CD1c-positive myeloid dendritic cell (primary cell): ENCODE results near the gene TUBB4B.

Source experiments
- DNase-seq: peaks from one replicate; pipeline ENCODE4 v3.0.0-alpha.2; 2016; ENCODE audit errors: extremely low spot score

Gene TUBB4B

DNA sequence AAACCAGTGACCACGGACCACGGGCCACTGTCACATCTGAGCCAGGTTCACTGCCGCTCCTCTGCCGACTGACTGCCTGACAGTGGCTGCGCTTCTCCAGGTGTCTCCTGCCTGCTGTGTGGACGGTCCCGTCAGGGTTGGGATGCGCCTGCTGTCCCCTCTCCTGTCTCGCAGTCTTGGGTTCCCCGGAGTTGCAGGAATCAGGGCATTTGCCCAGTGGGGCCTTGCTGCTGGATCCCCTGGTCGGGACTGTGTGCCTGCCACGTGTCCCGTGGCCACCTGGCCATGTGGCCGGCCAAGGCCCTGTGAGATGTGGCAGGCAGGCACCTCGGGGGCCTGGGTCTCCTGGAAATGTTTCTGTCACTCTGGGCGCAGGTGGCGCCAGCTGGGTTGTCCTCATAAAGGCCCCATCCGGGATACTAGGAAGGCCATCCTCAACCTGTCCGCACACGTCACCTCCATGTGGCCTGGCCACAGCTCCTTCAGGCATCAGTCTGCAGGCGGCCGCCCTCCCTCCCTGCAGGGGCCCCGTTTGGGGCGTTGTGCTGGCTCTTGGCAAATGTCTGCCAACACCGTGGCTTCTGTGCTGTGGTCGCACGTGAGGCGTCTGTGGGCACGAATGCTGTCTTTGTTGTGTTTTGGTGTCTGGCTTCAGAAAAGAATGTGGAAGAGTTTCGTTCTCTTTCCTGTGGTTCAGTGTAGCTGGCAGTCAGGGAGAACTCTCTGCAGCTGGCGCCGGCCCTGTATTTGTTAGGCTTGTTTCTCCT, 30.0 kb downstream of the TUBB4B start:
- DNase-seq: no peak

DNA sequence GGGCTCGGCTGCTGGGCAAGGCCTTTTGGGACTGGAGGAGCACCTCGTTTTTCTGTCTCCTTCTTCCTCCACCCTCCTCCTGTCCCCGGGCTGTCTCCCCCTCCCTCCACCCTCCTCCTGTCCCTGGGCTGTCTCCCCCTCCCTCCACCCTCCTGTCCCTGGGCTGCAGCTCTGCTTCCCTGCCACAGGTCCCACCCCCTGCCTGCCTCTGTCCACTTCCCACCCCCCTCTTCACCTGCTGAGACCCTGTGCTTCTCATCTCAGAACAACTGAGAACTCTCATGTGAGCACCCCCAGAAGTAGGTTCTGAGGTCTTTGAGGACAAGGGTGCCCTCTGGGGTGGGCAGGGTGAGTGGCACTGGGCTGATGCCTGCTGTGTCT, 30.6 kb downstream of the TUBB4B start:
- no peak for DNase-seq

DNA sequence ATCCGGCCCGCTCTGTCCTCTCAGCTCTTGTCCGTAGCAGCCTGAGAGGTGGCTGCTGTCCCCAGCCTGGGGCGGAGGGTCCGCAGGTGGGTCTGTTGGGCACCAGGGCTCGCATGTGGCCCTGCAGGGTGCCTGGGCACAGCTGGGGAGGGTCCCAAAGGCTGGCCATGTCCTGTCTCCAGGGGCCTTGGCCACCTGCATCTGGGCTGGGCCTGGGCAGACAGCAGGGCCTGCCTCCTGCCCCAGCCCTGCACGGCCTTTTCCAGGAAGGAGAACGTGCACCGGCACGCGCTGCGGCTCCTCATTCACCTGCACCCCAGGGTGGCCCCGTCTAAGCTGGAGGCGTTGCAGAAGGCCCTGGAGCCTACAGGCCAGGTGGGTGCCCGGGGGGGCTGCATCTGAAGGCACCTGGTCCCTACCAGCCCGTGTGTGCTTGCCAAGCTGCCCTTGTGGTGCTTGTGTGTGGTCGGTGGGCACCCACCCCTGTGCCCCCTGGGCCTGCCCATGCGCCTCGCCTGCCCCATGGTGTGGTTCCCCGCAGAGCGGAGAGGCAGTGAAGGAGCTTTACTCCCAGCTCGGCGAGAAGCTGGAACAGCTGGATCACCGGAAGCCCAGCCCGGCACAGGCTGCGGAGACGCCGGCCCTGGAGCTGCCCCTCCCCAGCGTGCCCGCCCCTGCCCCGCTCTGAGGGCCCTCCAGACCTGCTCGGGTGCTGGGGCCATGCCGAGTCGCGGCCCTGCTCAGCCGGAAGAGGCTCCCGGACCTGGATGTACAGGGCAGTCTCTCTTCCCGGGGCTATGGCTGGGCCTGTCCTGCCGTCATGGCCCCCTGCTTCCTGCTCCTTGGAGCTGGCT, 31.4 kb downstream of the TUBB4B start:
- DNase-seq: no peak

DNA sequence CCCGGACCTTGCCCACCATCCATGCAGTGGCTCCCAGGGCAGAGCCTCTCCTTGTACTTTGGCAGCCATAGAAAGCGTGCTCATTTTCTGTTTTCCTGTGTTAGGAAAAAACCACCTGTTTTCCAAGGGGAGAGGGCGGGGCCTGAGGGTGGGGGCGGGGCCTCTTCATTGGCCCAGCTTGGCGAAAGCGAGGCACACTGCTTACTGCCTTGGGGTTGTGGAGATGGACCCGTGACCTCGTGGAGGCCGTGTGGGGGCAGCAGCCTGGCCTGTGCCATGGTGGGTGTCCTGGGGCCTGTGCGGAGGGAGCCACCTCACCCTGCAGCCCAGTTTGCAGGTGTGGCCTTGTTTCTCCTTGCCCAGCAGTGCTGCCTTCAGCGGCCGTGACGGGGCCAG, 32.0 kb downstream of the TUBB4B start:
- DNase-seq: no peak

DNA sequence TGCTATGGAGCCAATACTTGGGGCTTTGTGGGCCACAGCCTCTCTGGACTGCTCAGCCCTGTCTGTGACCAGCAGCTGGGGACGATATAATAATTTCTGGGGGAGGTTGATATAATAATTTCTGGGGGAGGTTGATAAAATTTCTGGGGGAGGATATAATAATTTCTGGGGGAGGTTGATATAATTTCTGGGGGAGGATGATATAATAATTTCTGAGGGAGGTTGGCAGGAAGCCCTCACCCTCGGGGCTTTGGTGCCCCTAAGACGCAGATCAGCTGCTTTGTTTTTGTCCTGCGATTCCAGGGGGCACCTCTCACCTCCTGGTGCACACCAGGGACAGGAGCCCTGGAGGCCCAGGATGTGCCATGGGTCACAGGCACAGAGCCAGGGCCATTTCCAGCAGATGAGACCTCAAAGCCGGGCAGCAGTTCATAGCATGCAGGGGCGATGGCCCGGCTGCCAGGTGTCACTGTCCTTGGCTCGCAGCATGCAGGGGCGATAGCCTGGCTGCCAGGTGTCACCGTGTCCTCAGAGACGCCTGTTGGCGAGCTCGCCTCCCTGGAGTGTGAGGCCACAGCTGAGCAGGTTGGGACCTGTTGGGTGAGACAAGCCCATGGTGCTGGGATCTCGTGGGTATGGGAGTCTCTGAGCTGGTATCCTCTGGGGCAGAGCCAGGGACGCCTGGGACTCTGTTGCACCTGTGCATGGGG, 32.7 kb downstream of the TUBB4B start:
- DNase-seq: no peak

DNA sequence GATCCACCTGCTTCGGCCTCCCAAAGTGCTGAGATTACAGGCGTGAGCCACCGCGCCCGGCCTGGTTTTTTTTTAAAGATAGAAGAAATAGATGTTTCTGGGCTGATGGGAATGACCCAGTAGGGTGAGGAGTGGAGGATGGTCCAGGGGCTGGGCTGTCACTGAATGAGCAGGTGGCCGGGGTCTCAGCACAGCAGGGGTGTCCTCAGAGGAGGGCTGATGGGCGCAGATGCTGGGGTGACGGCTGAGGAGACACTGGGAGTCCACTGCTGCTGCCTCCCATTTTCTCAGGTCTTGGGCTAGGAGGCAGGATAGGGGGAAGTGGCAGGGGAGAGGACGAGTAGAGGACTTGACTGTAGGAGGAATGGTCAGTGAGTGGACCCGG, 34.1 kb downstream of the TUBB4B start:
- DNase-seq: no peak

DNA sequence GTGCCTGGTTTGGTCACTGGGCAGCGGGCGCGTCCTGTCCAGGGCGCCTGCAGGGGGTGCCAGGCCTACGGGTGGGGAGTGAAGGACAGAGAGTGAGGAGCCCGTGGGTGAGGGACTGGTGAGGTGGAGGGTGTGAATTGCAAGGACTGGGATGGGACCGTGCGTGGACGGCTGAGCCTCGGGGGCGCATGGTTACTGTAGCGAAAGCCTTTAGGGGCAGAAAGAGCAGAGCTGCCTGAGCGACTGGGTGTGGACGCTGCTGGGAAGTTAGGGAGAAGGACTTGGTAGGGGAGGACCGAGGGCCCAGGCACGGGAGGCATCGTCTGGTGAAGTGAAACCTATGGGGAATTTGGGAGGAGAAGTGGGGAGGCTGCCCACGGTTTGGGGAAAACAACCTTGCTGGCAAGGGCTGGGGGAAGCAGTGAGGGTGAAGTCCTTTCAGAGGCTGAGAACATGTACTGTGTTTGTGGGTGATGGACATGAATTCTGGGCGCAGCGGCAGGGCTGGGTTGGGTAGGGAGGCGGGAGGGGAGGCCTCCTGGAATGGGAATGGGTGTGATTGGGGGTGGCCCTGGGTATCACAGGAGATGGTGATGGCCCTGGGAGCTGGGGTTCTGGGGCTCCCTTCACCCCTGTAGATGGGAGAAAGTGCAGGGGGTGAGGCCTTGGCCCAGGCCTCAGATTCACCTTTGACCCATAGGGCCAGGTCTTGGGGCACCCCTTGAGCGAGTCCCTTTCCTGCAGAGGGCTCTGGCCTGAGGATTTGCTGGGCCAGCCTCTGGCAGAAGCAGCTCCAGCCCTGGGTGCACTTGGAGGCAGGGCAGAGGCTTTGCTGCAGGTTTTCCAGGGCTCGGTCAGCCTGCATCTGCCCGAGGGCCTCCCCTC, 34.7 kb downstream of the TUBB4B start:
- peak; percentile 45 for DNase-seq

DNA sequence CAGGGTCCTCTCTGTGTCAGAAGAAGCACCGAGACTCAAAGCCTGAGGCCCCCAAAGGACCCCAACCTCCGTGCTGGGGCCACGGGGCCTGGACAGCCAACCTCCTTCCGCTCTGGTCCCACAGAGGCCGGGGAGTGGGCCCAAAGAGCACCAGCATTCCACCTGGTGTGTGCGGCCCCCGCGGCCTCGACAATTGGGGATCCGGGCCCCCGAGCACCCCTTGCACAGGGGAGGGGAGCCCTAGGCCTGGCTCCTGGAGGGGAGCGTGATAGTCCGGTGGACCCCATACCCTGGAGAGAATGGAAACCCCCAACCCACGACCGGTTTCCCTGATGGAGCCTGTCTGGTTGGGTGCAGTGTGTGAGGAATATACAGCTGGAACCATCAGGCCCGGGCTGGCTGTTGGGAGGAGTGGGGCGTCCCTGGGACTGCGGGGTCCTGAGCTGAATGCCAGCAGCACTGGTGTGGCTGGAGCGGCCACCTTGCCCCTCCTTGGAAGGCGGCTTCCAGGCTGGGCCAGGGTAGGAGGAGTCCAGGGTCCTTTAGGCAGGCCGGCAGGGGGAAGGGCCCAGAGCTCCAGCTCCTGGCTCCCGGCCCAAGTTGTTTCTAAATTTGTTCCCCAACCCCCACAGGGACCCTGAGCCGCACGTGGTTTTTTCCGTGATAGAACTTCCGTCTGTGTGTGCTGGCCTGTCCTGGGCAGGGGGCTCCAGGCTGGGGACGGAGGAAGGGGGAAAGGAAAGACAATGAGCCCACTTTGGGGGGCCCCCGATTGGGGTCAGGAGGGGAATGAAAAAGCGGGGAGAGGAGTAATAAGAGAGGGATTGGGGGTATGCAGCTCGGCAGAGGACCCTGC, 35.6 kb downstream of the TUBB4B start:
- DNase-seq: peak; percentile 31

DNA sequence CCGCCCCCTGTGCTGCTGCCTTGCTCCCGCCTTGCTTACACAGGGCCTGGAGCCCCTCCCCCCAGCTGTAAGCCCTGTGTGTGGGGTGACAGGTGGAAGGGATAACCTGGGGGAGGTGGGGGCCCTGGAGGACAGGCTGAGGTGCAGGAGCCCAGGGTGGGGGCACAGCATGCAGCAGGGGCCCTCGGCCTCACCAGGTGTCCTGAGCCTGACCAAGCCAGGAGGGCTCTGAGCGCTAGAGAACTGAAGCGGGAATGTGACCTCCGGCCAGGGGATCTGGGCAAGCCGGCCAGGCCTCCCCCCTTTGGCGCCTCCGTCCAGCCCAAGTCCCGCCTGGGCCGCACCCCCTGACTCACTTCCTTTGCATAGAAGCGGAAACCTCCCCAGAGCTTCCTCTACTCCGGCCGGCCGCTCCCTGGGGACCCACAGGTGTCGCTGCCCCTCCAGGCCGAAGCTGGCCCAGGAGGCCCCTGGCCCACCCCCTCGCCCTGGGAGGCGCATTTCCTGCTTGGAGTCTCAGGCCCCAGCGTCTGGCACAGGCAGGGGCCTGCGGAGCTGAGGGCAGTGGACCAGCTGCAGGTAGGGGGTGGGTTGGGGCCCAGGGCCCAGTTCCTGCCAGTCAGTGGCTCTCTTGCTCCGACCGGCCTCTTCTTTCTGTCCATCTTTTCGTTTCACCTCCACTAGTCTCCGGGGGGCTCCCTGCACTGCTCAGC, 36.4 kb downstream of the TUBB4B start, which contains the start of gene TOR4A:
TSS of gene TOR4A (plus strand) at position 398 of the 713 bp plus-strand sequence. CDS start 964 bp downstream, outside the sequence.
- peak; percentile 89 for DNase-seq

DNA sequence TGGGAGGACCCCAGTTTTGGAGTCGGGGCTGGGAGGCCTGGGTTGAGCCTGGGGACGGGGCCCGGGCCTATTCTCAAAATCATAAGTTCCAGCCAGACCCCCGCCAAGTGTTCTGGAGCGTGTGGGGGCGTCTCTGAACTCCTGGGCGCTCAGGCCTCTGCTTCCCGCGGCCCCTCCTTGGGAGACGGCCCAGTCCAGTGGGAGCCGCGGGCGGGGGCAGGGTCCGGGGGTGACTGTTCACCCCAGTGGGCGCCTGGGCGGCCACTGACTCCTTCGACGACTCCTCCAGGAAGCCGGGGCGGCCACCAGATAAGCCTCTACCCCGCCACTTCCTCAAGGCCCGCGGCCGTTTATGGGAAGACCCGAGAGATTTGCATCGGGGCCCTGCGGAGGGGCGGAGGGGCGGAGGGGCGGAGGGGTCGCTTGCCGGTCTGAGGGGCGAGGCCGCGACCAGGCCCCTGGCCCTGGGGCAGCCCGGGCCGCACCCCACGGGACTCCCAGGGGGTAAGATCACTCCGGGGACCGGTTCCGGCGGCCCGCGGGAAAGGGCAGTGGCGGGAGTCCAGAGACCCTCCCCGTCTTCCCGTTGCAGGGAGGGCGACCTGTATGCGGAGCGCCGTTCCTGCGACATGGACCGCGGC, 37.1 kb downstream of the TUBB4B start:
- DNase-seq: peak; percentile 44

DNA sequence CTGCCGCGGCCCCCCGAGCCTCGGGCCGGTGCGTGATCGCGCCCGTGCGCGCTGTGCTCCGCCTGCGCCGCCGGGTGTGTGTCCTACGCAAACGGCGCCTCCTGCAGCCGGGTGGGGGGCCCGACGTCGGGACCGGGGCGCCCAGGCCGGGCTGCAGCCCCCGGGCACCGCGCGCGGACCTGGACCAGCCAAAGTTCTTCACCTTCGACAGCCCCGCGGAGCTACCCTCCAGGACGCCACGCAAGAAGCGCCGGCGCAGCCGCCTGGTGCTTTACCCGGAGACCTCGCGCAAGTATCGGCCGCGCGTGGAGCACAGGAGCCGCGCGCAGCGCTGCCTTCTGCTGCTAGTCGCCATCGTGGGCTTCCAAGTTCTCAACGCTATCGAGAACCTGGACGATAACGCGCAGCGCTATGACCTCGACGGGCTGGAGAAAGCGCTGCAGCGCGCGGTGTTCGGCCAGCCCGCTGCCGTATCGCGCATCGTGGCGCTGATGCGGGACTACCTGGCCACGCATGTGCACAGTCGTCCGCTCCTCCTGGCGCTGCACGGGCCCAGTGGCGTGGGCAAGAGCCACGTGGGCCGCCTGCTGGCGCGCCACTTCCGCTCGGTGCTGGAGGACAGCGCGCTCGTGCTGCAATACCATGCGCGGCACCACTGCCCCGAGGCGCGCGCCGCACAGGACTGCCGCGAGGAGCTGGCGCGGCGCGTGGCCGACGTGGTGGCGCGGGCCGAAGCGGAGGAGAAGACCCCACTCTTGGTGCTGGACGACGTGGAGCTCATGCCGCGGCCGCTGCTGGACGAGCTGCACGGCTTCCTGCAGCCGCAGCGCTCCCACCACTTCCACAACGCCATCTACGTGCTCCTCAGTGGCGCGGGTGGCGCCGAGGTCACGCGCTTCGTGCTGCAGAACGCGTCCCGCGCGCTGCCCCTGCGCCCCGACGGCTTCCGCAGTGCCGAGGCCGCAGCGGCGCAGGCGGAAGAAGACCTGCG, 37.9 kb downstream of the TUBB4B start:
- no peak for DNase-seq

DNA sequence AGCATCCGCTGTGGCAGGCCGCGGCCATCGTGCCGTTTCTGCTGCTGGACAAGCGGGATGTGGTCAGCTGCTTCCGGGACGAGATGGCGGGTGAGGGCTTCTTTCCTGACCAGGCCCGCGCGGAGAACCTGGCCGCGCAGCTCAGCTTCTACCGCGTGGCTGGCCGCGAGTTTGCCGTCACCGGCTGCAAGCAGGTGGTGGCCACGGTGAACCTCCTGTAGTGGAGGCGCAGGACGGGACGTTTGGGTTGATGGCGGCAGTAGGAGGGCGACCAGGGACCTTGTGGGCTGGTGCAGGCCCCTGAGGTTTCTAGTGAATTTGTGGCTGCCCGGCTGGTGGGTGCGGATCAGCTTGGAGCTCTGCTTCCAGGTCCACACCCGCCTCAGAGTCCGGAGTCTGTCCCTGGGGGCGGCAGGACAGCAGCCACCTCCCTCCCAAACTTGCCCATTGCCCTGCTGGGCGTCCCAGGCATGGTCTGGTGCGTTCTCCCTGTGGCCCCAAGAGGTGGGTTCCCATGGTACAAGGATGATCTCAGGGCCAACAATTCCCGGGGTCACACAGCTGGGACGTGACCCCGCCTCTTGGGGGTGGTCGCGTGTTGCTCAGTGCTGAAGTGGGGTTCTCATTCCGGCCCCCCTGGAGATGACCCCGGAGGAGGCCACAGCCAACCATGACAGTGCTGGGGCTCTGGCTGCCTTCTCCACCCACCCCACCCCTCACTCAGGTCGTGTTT, 38.8 kb downstream of the TUBB4B start:
- DNase-seq: no peak

DNA sequence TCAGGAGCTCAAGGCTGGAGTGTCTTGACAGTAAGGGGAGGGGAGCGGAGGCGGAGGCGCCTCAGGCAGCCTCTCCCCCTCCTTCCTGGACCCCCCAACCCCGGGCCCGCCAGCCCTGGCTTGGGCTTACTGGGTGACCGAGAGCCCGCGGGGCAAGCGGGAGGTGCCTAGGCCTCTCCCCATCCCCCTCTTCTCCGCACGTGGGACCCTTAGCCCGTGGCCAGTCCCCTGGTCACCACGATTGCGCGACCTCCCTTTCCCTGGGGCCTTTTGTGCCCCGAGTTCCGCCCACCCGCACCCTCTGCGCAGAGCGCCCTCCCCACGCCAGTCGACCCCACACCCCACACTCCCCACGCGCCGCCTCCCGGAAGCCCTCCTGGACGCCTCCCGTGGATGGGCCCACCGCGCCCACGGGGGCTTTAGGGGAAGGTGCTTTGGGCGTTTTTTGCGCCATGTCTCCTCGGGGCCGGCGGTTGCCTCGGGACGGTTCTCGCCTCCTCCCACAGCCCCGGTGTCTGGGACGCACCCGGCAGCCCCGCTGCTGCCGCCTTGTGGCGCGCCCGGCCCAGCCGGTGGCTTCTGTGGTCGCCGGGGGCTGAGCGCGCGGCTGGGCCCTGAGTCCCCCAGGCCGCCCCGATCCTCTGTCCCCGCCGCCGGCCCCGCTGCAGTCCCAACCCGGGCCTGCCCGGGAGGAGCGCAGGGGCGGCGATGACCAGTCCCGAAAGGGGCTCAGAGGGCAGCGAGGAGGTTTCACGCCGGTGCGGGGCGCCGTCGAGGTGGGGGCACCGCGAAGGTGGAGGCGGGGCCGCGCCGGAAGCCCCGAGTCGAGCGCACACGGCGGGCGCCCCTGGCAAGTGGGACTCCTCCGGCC, 39.6 kb downstream of the TUBB4B start:
- peak; percentile 20 for DNase-seq

DNA sequence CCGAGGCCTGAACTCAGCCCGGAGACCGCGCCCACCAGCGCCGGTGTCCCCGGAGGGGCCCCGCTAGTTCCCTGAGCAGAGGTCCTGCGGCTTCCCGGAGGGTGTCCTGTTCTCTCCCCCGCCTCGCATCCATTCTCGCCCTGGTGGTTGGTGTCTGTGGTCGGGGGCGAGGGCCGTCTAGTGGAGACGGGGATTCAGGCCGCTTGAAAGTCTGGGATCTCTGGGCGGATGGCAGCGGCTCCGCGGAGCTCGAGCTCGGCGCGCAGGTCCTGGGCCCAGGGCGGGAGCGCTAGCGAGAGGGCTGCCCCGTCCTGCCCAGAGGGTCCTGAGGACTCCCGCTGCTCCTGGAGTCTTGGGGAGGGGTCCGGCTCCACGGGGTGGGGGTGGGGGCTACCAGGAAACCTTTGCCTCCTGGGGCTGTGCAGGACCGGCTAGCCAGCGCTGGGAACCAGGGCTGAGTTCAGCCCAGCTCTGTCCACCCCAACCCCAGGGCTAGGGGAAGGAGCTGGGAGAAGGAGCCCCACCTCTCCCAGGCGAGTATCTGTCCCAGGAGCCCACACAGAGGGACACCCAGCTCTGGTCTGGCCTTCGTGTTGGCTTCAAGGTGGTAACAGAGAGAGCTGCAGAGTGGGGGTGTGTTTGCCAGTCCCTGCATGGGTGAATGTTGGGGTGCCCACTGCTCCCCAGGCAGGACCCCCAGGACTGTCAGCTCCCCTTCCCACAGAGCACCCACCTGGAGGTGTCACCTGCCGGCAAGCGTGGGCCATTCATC, 40.4 kb downstream of the TUBB4B start:
- no peak for DNase-seq

DNA sequence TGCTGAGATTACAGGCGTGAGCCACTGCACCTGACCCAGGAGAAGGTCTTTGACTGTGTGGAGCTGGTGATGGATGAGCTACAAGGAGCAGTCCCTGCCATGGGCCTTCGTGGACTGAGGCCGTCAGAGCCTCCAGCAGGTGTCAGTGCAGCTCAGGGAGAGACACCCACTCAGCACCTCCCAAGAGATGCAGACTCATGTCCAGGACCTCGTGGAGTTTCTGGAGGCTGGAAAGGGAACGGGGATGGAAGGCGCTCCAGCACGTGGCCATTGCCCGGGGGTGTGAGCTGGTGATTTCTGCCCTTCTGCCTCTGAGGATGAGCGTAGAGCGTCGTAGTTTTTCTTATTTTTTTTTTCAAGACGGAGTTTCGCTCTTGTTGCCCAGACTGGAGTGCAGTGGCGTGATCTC, 45.9 kb downstream of the TUBB4B start:
- DNase-seq: peak; percentile 55

DNA sequence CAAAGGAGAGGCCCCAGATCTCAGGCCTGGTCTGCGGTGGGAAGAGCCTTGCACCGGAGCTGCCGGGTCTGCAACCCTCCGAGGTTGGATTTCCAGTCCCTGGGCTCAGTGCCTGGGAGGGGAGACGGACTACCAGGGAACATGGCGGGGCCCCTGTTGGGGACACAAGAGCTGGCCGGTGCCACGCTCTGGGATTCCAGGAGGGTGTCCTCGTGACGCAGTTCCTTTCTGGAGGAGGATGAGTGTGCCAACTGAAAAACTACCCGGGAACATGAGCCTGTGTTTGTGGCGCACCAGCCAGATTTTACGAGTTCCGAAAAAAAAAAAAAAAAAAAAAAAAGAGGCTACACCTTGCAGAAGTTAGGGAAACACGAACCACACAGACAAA, 52.0 kb downstream of the TUBB4B start:
- no peak for DNase-seq
